Left ventricle myocardium inferior (tissue), 1 donor: ENCODE results near the gene C1QTNF1. TPM values are rescaled to one million over a fixed set of nuclear protein-coding genes. Genes with fewer than 3 reads are reported as not detected.

Experiments used
- DNase-seq: peaks from one replicate; pipeline ENCODE4 v3.0.0-alpha.2; 2020
- H3K27ac ChIP-seq: fragments of 200-600 bp; replicated peaks from 2 replicates; pipeline ENCODE4 v1.8.0; 2021
- H3K27me3 ChIP-seq: fragments of 200-600 bp; 2 replicates; pipeline ENCODE4 v1.8.0; 2021; ENCODE audit warnings: low read depth
- H3K36me3 ChIP-seq: fragments of 200-600 bp; 2 replicates; pipeline ENCODE4 v1.8.0; 2021
- H3K4me1 ChIP-seq: fragments of 200-600 bp; 2 replicates; pipeline ENCODE4 v1.8.0; 2021
- H3K4me3 ChIP-seq: fragments of 200-600 bp; 2 replicates; pipeline ENCODE4 v1.8.0; 2021; ENCODE audit warnings: mild to moderate bottlenecking, moderate library complexity
- H3K9me3 ChIP-seq: fragments of 200-600 bp; replicated peaks from 2 replicates; pipeline ENCODE4 v1.8.0; 2021
- CTCF ChIP-seq: fragments of 200-600 bp; IDR thresholded peaks from 2 replicates; pipeline ENCODE4 v1.8.0; 2021; ENCODE audit warnings: antibody characterized with exemption, mild to moderate bottlenecking, borderline replicate concordance
- intact Hi-C: fragments of 100-400 bp; cut with micrococcal nuclease; formaldehyde crosslinking; loops from one replicate; pipeline ENCODE4 v1.11.0; 2022
- total RNA-seq: library from RNA; stranded (reverse); fragmentation: NEBNext Ultra II Directional; extraction: Animal tissue kit (Norgen Biotek cat#: 25700); gene quantifications from one replicate; pipeline ENCODE4 v1.2.1, GENCODE V29; 2021
- donor health status: DM: no; HTN: yes; CAD: no; lungs with severe emphysema.

The C1QTNF1 gene
- total RNA-seq, 1 donor from 2014 or later = 146 TPM

GRCh38 chr17:79087428-79088143 lies 63.6 kb downstream of the C1QTNF1 start:
- peak; percentile 57 for DNase-seq

GRCh38 chr17:79088247-79088996 lies 64.5 kb downstream of the C1QTNF1 start:
- no peak overlapping the region for H3K27ac ChIP-seq
- no peak for DNase-seq
- H3K36me3 ChIP-seq = peaks cover 41% of the 10 kb centered on the region
- H3K9me3 ChIP-seq = no peaks in the 10 kb centered on the region
- peaks cover 19% of the 10 kb centered on the region for H3K4me1 ChIP-seq
- intact Hi-C loops = loop anchor here (5.0 kb wide), 1 partner anchor 299 kb away; no protein-coding TSS in a partner anchor
- peaks cover 25% of the 10 kb centered on the region for H3K27me3 ChIP-seq
- TF ChIP-seq CTCF = no peak
- no peak overlapping the region for H3K4me3 ChIP-seq

More at GRCh38 chr17:79087428-79088143, 63.6 kb downstream of the C1QTNF1 start:
- peak; percentile 97 for TF ChIP-seq CTCF
- Histone ChIP-seq H3K36me3 (peaks cover 49% of the 10 kb centered on the region), H3K9me3 (no peaks in the 10 kb centered on the region), H3K27ac (no peak overlapping the region), H3K4me1 (peaks cover 27% of the 10 kb centered on the region), H3K27me3 (peaks cover 16% of the 10 kb centered on the region), H3K4me3 (no peak overlapping the region)
- intact Hi-C loops = loop anchor here (5.0 kb wide), 1 partner anchor 300 kb away; no protein-coding TSS in a partner anchor

- no peak for TF ChIP-seq CTCF
- DNase-seq = no peak
- intact Hi-C loops = loop anchor here (5.0 kb wide), 1 partner anchor 298 kb away; no protein-coding TSS in a partner anchor
- Histone ChIP-seq H3K36me3 (peaks cover 35% of the 10 kb centered on the region), H3K27me3 (peaks cover 29% of the 10 kb centered on the region), H3K4me1 (peaks cover 13% of the 10 kb centered on the region), H3K4me3 (no peak overlapping the region), H3K9me3 (no peaks in the 10 kb centered on the region), H3K27ac (no peak overlapping the region)
Observed at GRCh38 chr17:79088997-79089328, 65.0 kb downstream of the C1QTNF1 start.

- peaks cover 13% of the 10 kb centered on the region for H3K4me1 ChIP-seq
- peaks cover 26% of the 10 kb centered on the region for H3K36me3 ChIP-seq
- H3K9me3 ChIP-seq = no peaks in the 10 kb centered on the region
- H3K27ac ChIP-seq = no peak overlapping the region
- intact Hi-C loops = loop anchor here (5.0 kb wide), 1 partner anchor 297 kb away; no protein-coding TSS in a partner anchor
- H3K4me3 ChIP-seq = no peak overlapping the region
- H3K27me3 ChIP-seq = peaks cover 38% of the 10 kb centered on the region
- no peak for DNase-seq
- no peak for TF ChIP-seq CTCF
Observed at GRCh38 chr17:79089720-79090442, 65.9 kb downstream of the C1QTNF1 start.

GRCh38 chr17:79090443-79091225 lies 66.7 kb downstream of the C1QTNF1 start:
- no peak for DNase-seq
- Histone ChIP-seq H3K9me3 (no peaks in the 10 kb centered on the region), H3K4me1 (peaks cover 13% of the 10 kb centered on the region), H3K4me3 (no peak overlapping the region), H3K27me3 (peaks cover 46% of the 10 kb centered on the region), H3K27ac (no peak overlapping the region), H3K36me3 (peaks cover 19% of the 10 kb centered on the region)
- intact Hi-C loops = no loop called here
- TF ChIP-seq CTCF = peak; percentile 32
